ENCODE results near the gene STK17B.

The STK17B gene

DNA sequence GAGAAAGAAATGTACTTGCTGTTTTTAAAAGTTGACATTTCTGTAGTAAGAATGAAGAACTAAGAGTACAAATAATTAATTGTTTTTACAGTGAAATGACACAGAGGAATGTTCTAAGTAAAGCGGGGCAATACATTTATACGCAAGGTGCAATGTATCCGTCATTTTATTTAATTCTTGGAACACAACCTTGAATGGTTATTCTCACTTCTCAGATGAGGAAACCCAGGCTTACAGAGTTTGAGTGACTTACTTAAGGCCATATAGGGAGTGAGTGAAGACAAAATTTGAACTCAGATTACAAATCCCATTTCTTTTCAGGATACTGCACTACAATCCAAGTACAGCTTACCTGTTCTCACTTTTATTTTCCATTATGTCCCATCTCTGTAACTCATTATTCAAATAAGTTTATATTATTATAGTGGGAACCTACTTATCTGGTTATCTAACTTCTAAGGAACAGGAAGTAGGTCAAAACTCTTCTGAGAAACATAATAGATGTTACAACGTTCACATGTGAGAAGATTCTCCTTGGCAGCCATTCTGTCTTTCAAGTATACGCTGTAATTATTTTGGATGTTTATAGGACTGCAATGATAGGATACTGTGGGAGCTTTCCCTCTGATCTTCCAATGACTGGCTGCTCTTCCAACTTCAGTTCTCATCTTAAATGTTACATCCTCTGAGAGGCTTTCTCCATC, 12.3 kb upstream of the STK17B start:
- no peak for DNase-seq

DNA sequence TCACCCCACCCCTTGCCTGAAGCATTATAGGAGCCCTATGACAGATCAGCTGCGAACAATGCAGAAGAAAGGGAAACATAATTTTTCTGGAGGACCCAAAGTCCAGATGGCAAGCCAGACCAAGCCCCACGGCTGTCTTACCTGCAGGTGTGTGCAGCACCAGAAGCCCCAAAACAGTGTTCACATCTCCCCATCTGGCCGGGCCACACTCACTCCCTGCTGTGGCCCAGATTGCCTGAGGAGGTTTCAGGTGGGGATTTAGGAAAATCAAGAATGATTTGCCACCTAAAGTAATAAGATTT, 11.7 kb upstream of the STK17B start:
- no peak for DNase-seq

- DNase-seq = no peak
These were observed 11.2 kb upstream of the STK17B start for GRCh38 chr2:196182439-196183171.

DNA sequence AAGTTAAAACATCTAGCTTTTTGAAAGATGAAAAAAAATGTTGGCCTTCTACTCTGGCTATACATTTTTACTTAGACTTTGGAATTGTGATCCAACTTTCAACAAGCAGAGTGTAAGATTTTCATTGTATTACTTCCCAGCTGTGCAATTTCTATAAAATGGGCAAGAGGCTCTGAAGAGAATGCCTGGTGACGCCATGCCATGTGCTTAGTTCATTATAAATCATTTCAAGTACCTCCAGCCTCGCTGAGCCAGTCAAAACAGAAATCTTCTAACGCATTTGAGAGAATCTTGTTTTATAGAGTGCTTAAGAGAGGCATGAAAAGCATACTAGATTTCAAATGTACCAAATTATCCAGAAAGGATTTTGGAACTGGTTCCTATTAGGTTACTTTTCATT, 10.1 kb upstream of the STK17B start:
- no peak for DNase-seq

- DNase-seq = no peak
These were observed 5.7 kb upstream of the STK17B start for GRCh38 chr2:196177124-196177523.

- no peak for DNase-seq
These were observed 4.9 kb upstream of the STK17B start for GRCh38 chr2:196176142-196176738.

- DNase-seq = no peak
These were observed 3.0 kb upstream of the STK17B start for GRCh38 chr2:196174404-196174803.

DNA sequence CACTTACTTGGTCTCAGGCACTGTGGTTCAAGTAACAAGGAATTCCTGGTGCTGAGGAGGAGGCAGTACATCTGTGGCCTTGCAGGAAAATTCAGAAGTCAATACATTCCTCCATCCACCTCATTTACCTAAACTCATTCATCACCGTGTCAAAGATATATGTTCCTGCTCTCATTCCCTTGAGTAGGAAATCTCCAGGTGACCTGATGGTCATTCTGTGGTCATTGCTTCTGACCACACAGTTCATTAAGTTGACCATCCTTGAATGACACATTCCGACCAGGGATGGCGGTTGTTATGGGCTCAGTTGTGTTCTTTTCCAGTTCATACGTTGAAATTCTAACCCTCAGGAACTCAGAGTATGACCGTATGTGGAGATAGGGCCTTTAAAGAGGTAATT, 2.1 kb upstream of the STK17B start:
- no peak for DNase-seq

DNA sequence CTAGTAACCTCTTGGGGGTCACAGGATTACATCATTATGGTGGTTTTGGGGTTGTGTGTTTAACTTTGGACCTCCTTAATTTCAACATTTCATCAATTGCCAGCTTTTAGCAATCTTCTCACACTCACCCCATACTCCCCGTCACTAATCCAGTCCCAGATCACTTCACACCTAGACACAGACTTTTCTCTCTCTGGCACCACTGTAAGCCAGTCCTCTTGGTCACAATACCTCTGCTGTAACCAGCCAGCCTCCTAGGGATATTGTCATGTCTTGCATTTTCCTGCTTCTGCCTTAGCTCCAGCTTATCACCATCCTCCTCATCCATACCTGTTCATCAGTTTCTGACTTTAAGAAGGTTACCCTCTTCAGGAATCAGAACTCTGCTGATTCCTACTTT, 1.6 kb upstream of the STK17B start:
- DNase-seq = no peak

- DNase-seq = no peak
These were observed 568 bp upstream of the STK17B start for GRCh38 chr2:196171946-196172345.

GRCh38 chr2:196170606-196171247, 651 bp downstream of the STK17B start:
- peak; percentile 51 to 72 (median 52) for DNase-seq

- DNase-seq = peak; percentile 68 to 73 (median 68)
These were observed 1.2 kb downstream of the STK17B start for GRCh38 chr2:196170213-196170605.

DNA sequence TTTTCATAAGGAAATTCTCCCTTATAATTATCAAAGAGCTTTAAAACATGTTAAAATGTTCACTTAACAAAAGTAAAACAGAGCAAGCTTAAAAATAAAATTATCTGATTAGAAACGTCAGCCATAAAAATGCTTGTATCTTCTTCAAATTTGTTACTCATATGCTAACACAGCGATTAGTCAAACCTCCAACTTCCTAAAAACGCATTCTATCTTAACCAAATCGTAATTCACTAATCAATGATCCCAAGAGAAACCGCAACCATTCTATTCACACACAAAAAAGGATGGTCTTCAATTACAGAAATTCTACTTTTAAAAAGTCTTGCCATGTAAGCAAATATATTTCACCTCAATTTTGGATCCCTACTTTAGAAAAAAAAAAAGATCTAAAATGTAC, 1.9 kb downstream of the STK17B start:
- DNase-seq = peak; percentile 35 to 70 (median 65)

GRCh38 chr2:196168181-196168580, 3.2 kb downstream of the STK17B start:
- no peak for DNase-seq

GRCh38 chr2:196167666-196168065, 3.7 kb downstream of the STK17B start:
- no peak for DNase-seq

DNA sequence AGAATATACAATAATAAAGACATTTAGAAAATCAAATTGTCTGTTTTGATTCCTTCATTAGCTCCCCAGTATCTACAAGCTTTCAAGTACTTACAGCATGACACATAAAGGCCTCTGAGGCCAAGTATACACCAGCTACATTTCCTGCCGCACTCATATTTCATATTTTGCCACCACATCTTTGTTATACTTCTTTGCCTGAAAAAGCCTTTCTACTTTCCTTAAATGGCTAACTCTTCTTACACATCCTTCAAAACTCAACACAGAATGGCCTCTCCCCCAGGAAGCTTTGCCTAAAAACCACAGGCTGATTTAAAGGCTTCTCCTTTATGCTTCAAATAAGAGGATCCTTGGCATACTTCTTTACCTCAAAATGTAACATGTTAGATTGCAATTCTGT, 4.5 kb downstream of the STK17B start:
- DNase-seq = no peak

GRCh38 chr2:196165016-196165415, 6.4 kb downstream of the STK17B start:
- DNase-seq = no peak

DNA sequence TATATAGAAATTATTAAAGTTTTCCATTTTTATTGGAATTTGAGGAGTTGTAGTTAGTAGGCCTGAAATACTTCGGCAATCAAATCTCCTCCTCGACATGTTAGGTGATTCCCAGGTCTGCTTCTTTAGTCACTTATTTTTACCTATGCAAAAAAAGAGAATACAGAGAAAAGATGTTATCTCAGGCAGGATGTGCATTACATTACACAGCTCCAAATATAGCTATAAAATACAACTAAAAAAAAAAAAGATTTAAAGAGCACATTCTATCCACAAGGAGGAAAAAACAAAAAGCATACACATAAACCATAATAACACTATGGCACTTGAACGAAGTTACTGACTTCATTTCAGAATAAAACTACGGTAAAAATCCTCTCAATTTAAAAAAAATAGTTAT, 8.1 kb downstream of the STK17B start:
- no peak for DNase-seq

GRCh38 chr2:196162586-196163175, 8.7 kb downstream of the STK17B start:
- no peak for DNase-seq

DNA sequence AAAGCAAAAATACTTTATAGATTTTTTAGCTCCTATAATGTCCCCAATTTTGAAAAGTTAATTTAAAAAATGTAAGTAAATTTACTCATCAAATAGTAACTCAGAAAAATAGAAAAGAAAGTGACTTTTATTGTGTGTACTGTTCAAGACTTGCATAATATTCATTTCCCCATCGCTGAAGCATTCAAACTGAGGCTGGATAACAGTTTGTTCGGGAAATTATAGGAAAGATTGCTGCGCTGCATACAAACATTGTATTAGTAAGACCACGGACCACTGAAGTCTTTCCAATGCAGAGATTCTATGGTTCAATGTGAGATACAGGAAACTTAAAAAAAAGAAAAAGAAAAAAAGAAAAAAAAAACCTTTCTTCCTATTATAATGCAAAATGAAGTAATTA, 10.4 kb downstream of the STK17B start:
- DNase-seq = peak; percentile 23 to 50 (median 48)

DNA sequence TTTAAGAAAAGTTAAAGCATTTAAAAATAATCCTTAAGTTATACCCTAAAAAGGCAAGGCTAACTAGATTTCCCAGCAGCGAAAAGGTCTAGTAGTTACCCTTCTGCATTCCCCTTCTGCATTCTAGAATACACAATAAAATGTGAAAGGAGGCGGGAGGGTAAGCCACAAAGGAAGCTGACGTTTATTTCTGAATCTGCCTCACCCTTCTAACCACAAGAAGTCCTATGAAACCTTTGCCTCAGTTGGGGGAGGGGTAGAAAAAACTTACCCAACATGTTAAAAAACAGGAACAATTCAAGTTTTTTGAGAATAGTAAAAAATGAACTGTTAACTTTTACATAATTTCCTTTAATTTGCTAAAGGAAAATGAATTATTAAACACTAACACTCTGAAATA, 11.3 kb downstream of the STK17B start:
- peak; percentile 91 to 96 (median 95) for DNase-seq

DNA sequence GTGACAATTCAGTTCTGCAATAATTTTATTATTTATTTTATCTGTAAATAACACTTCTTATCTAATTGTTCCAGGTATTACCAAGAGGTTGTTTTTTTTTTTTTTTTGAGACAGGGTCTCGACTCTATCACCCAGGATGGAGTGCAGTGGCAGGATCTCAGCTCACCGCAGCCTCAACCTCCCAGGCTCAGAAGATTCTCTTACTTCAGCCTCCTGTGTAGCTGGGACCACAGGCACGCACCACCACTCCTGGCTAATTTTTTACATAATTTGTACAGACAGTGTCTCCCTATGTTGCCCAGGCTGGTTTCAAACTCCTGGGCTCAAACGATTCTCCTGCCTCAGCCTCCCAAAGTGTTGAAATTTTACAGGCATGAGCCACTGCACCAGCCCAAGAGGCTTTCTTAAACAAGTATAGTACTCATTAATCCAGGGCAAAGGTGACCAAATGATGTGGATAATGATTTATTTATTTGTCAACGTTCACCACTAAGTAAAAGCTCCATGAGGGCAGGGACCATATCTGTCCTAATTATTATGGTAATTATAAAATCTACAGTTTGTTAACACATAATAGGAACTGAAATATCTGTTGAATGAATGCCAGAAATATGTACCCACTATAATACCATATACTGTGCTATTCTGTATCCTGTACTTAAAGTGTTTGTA, 12.0 kb downstream of the STK17B start:
- no peak for DNase-seq

GRCh38 chr2:196155575-196155974, 15.8 kb downstream of the STK17B start:
- DNase-seq = no peak
